GM18519 (cell line): Measurements from ENCODE around the gene CARD9.

Experiments used
- ATAC-seq: cut with Tn5 transposase; IDR thresholded peaks from one replicate; pipeline ENCODE4 v1.9.1; 2021; ENCODE audit warnings: mild to moderate bottlenecking, moderate library complexity; ENCODE audit not compliant: unreplicated experiment, low FRiP score

CARD9 gene

DNA sequence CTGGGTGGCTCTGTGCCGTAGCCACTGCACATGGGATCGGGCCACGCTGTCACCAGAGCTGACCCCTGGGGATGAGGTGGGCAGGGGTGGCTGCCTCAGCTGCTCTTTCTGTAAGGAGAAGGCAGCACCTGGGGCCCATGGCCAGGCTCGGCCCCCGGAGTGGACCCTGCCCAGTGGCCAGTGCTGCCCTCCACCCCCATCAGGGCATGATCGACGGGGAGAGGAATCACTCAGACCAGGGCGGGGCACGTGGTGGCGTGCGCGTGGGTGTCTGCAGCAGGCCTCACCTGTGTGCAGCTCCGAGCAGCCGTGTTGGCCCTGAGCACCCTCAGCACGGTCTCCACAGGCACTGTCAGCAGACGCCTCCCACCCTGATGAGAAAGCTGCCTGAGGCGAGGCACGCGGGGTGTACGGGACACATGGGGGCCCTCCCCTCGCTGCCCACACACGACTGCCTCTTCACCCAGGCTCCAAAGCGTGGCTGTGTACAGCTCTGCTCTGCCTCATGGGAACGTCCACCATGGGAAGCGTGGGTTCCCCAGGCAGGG, 8.6 kb upstream of the CARD9 start:
- ATAC-seq = no peak

DNA sequence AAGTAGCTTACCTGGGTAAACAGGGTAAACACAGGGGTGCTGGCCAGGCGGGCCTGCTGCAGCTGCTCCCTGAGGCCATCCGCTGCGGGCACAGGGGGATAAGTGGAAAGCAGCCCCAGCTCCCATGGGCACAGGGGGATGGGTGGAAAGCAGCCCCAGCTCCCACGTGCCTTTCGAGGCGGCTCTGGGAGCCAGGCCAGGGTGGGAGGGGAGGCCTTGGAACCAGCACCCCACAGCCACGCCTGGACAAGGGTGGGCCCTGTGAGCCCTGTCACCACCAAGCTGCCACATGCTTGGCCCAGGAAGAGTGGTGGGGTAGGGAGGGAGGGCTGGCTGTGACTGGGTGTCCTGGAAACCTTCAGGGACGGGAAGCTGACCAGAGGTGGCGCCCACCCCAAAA, 7.8 kb upstream of the CARD9 start:
- ATAC-seq = no peak

DNA sequence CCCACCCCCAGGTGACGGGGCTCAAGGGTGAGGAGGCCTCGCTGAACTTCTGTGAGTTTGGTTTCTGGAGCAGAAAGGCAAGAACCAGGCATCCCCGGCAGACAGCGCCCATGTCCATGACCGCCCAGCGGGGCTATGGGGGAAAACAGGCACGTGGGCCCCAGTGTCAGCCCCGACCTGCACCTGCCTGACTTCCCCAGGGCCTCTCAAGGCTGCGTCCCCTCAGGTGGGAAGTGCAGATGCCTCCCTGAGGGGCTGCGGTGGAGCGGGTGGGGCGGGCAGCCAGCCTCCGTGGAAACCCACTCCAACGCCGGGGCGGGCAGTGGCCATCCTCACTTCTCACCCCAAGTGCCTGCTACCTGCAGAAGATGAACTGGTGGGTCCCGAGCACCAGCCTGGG, 6.9 kb upstream of the CARD9 start:
- ATAC-seq = no peak

DNA sequence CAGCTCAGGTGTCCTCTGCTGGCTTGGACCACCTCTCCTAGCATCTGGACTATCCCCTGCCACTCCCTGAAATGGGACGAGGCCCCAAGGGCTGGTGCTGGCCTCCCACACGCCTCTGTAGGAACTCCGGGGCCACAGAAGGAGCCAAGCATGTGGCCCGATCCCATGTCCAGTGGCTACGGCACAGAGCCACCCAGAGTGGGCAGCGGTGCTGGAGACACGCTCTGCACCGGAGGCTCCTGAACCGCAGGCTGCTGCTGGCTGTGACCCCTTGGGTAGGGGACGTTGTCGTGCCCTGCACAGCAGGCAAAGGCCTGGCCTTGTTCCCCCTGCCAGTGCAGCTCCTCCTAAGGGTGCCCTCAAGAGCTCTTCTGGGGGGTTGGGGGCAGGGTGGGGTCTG, 6.4 kb upstream of the CARD9 start:
- ATAC-seq = no peak

DNA sequence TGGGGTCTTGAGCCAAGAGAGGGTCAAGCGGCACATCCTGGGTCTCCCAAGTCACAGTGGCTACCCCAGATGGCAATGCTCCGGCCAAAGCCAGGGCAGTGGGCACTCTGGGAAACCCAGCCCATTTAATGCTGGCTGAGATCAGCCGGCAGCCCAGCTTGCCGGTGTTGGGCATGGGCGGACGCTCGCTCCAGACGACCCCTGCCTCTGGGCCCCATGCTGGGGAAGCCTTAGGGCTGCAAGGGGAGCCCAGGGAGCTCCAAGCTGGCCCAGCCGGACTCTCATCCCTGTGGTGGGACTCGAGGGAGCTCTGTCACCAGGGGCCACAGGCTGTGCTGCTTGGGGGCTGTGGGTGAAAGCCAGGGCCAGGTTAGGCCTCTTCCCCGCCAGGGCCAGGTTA, 5.9 kb upstream of the CARD9 start:
- no peak for ATAC-seq

DNA sequence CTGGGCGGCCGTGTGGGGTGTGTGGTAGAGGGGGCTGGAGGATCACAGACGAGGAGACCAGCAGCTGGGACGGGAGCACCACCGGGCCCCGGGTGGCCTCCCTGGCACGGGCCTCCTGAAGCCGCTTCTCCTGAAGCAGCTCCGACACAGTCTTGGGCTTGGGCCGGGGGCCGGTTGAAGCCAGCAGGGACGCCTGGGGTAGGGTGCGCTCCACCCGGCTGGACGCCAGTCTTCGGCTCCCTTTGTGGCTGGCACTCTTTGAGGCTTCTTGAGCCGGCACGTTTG, 5.5 kb upstream of the CARD9 start:
- ATAC-seq = no peak

DNA sequence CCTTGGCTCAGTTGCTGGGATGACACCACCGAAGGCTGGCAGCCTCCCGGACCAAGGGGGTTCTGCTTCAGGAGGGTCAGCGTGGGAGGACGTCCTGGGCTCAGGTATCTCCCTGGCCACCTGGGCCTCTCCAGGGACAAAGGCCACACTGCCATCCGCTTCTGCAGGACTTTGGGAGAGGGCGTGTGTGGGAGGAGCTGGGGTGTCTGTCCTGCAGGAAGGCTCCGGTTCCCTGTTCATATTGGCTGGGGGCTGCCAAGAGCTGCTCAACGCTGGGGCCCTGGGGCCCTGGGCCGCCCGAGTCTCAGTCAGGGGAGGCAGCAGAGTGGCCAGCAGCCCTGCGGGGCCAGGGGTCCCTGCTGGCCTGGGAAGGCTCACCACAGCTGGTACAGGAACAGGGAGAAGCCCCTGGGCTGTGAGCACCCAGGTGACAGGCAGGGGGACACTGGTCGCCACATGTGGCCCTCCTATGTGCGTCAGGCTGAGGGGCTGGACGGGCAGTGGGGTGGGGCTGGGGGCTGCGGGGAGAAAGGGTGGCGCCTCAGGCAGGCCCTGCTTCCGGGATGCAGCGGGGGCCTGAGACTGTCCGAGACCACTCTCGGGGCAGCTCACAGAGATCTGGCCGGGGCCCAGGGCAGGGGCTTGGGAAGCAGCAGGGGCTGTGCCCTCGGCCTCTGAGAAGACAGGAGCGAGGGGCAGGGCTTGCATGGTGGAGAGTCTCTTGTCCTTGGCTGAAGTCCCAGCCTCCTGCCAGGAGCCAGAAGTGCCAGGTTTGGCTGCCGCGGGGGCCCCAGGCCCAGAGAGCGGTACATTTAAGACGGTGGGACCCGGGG, 4.9 kb upstream of the CARD9 start:
- ATAC-seq = no peak

DNA sequence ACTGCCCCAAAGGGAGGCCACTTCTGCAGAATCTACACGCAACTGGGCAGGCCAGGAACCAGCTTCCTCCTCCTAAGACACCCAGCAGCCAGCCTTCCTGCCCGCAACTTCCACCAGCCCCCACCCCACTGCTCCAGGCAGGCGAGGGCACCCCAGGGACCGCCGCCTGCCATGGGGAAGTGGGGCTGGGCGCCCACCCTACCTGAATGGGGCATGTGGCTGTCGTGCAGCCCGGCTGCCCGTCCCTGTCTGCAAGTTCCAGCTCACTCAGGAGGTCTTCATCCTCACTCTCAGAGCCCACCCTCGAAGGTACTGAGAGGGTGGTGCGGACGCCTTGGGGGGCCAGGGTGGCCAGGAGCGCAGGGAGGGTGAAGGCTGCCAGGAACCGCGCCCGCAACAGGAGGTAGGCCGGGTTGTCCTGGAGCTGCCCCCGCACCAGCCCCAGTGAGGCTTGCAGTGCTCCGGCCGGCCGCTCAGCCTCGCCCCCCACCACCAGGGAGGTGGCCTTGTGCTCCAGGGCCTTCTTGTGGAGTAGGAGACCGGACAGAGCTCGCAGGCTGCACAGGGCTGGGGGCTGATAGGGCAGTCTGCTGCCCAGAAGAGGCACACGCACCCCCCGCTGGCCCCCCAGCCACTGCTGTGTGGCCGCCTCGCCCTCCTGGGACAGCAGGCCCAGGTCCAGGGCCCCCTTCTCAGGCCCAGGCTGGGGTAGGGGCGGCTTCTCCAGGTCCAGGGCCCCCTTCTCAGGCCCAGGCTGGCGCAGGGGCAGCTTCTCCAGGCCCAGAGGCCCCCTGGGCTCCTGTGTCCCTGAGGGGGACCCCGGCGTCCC, 4.1 kb upstream of the CARD9 start:
- ATAC-seq = no peak

DNA sequence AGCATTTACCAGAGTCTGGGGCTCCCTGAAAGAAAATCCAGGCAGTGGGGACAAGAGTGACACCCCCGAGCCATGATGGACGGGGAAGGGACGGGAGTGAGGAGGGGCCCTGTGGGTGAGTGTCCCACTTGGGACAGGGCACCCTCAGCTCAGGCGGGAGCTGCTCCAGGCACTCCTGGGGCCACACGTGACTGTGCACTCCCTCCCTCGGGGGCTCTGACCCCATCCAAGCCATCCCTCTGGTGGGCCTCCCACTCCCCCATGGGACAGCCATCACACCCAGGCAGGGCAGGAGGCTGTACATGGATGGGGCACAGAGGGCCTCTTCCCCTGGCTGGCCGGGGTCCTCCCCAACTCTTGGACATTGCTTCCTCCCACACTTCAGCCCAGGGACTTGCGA, 3.0 kb upstream of the CARD9 start:
- ATAC-seq = no peak

DNA sequence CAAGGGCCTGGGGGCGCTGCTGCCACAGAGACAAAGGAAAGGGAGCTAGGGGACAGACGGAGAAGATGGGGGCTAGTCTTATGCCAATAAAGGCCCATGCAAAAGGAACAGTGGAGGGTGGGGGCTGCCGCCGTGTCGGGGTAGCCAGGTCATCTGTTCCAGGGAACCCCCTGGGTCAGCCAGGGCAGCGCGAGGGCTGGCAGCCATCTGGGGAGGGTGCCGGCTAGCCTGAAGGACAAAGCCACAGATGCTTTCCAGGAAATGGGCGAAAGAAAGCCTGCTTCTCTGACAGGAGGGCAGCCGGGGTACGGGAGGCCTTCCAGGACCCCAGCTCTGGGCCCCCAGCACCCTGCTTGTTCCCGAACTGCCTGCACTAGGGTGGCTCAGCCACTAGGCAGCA, 1.6 kb upstream of the CARD9 start:
- no peak for ATAC-seq

DNA sequence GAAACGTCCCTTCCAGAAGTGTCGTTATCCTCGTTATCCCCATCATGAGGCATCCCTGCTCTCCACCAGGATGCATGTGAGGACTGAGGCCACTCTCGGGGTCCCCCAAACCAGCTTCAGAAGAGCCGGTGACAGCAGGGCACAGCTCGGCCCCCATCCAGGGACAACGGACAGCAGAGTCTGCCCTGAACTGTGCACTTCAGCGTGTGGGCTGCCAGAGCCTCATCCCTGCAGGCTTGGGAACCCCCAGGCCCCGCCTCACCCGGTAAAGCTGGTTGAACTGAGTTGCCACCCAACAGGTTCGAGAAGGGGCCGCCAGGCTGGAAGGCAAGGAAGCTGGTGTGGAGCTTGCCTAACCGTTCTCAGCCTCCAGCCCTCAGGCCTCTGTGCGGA, 710 bp upstream of the CARD9 start:
- no peak for ATAC-seq

DNA sequence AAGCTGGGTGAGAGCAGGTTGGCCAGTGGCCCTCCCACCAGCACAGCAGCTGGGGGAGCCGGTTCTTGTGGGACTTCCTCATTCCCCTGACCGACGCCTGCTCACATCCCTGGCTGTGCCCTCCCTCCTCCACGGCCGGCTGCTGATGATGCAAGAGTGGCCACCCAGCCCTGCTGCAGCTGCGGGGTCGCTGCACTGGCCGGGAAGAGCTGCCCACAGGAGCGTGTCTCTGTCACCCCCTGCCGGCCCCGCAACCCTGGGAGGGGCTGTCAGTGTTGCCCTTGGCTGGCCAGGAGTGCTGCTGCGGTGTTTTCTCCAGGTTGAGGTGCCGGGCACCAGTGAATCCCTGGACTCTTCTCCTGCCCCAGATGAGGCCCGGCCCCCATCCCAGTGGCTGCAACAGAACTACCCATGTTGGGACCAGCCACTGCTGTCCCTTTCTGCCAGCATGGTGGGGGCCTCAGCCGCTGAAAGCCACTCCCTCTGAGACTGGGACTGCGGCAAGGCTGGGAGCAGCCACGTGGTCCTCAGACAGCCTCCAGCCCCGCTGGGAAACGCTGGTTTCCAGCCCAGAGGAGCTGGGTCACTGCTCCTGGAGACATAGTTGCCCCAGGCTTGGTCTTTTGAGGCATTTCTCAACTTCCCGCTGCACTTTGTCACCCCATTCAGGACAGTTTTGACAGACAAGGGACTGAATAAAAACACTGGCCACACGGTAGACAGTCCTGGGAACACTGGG, 739 bp downstream of the CARD9 start:
- no peak for ATAC-seq

DNA sequence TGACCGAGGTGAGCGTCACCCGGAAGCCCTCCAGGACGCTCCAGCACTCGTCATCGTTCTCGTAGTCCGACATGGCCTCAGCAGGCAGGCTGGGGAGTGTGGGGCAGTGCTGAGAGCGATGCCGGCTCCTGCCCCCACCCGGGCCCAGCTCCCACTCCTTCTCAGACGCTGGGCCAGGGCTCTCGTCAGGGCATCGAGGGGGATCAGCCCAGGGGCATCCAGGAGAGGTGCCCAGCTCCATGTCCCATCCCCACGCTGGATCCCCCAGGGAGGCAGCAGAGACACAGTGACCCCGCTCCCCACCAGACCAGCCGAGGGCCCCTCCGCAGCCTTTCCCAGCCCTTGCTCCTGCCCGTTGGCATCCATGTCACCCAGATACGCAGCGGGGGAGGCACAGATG, 1.5 kb downstream of the CARD9 start:
- no peak for ATAC-seq

DNA sequence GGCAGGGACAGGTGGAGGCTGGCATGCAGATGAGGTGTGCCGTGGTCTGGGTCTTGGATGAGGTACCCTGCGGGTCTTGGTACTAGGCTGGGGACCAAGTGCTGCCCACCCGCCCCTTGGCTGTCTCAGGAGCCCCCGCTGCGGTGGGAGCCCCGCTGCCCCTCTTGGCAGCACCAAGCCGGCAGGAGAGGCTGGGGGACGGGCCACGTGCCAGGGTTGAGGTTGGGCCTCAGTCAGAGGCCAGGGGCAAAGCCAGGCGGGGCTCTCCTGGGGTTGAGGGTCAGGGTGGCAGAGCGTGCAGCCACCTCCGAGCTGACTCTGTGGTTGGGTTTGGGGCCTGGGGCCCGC, 2.0 kb downstream of the CARD9 start:
- no peak for ATAC-seq

DNA sequence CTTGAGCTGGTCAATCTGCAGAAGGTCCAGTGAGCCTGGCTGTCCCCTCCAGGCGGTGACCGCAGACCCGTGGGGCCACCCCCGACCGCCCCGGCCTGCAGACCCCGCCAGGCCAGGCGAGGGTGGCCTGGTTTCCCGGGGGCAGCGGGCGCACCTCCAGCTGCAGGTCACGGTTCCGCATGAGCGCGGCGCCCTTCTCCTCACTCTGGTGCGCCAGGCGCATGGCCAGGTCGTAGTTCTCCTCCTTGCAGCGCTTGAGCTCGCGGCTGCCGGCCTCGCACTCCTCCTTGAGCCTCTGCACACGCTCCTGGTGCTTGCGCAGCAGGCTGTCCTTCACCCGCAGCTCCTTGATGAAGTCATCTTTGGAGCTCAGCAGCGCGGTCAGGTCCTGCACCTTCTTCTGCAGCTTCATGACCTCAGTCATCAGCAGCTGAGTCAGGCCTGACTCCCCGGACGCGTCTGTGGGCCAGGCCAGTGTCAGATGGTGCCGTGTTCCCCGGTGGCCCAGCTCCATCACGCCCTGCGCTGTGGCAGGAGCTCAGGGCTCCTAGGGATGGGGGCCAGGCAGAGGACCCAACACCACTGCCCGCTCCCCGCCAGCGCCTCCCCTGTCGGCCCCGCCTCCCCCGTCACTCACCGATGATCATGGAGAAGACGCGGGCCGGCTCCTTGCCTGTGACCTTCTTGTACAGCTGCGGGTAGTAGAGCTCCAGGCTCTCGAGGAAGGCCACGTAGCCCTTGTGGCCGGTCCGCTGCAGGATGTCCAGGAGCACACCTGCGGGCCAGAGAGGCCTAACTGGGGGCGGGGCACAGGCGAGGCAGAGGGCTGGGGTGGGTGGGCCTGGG, 2.6 kb downstream of the CARD9 start:
- ATAC-seq = no peak

DNA sequence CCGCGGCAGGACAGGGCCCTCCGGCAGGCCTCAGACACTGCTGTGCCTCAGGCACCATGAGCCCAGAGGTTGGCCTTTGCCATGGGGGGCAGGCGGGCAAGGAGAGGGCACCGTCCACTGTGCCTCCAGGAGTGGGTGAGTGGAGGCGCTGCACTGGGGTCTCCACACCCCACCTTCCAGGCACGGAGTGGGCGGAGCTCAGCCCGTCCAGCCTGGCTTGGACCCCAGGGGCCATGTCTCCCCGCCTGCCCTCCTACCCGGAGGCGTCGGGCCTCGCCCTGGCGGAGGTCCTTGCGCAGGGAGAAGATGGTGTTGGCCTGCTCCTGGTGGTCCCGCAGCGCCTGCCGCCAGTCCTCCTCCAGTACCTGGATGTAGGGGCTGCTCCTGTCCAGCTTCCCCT, 3.4 kb downstream of the CARD9 start:
- no peak for ATAC-seq

DNA sequence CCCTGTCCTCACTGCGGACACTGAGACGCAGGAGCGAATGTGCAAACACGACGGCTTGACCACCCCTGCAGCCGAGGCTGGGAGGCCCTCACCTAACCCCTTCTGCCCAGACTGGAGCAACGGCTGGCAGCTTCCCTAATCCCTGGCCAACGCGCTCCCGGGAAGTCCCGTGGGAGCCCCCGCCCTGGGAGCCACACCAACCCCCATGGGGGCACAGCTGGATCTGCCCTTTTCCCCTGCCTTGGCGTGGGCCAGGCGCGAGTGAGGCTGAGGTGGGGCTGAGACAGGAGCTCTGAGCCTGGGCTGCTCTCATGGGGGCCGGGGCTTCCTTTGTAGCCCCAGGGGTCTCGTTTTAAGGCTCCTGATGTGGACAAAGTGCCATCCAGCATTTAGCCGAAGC, 5.3 kb downstream of the CARD9 start:
- ATAC-seq = no peak

DNA sequence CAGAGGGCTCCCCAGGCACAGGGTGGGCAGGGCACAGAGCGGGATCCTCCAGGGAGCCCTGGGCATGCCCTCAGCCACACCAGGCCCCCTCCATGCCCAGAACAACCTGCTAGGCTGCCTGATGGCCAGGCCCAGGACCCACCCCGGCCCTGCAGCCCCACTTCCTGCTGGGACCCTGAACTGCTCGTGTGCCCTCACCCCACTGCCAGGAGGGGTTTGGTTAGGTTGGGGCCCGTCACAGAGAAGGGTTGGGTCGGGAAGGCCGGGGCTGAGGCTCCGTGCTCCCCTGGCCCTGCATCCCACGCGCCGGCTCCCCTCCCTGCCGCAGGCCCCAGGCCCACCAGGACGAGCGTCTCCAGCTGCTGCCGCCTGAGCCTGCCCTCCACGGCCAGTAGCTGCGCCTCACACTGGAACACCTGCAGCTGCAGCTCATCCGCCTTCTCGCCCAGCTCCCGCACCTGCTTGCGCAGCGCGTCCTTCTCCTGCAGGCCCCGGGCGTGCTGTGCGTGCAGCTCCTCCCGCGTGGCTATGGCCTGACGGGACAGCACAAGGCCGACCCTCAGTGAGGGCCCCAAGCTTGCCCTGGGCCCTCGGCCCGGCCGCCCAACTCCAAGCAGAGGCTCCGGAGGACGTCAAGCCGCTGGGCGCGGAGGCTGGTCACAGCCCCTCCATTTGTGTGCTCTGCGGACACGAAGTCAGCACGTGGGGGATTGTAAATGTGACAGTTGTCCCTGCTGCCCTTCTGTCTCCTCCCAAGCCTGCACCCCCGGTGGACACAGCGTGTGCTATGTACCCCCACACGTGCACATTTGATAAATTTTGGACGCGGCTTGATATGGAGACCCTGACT, 5.9 kb downstream of the CARD9 start:
- ATAC-seq = no peak

DNA sequence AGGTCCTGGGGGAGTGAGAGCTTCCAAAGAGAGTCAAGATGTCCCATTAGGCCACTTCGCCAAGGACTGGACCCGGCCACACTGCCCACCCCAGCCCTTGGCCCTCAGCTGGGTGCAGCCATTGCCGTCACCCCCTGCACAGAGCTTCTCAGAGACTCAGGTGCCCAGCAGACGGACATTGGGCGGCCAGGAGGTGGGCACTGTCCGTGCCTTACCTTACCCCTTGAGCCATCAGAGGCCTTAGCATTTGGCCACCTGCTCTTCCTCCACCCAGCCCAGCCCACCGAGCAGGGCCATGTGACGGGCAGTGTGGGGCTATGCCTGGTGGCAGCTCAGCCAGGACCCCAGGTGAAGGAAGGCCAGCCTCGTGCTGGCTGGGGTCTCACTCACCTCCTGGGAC, 6.6 kb downstream of the CARD9 start:
- ATAC-seq = no peak
